K562 (cell line): ENCODE results near the gene PA2G4. TPM values are rescaled to one million over a fixed set of nuclear protein-coding genes. Genes with fewer than 3 reads are reported as not detected.

Source experiments
- ATAC-seq: fragments of 200-7000 bp; cut with Tn5 transposase; 3 replicates; pipeline ENCODE4 v1.9.1; 2020; ENCODE audit warnings: moderate library complexity
- BruUV-seq: library from RNA; stranded (reverse); fragments of 400-500 nt; replicated peaks from 2 replicates; lab custom pipeline; 2021; lab: Mats Ljungman, UMichigan
- CTCF ChIA-PET: fragments of 300-600 bp; formaldehyde crosslinking; extraction: SDS; loops from one replicate; lab custom pipeline; 2021; ENCODE audit warnings: low intra/inter-chr PET ratio; lab: Yijun Ruan, JAX
- POLR2A ChIA-PET: fragments of 300-600, 350-650 bp; sonication (Branson Sonifier 250); formaldehyde crosslinking; extraction: SDS; loops from one replicate; lab custom pipeline; 2021; ENCODE audit warnings: antibody characterized with exemption, inconsistent platforms; lab: Yijun Ruan, JAX
- DNase-seq, 4 experiments: peaks; one replicate each; pipeline versions ENCODE4 v3.0.0 to v3.0.0-alpha.2; 2011 to 2018; ENCODE audit warnings: low spot score in 3 of 4, mixed read lengths in 3 of 4; ENCODE audit errors: extremely low read depth in 1 of 4
- FAIRE-seq: peaks from 2 replicates; lab custom pipeline; 2011; peaks lifted over from hg19 to GRCh38; lab: Jason Lieb, UNC
- H2AFZ ChIP-seq: 2 replicates; pipeline ENCODE4 v1.6.0; 2011; ENCODE audit warnings: low read depth, low read length, control low read depth, inconsistent platforms
- H3K27ac ChIP-seq: fragments of 200-600 bp; 3 replicates; pipeline ENCODE4 v1.8.0; 2011; ENCODE audit warnings: low read depth, mild to moderate bottlenecking, control low read depth, inconsistent platforms, low read length, moderate library complexity, mixed read lengths; ENCODE audit errors: extremely low read depth
- H3K27me3 ChIP-seq, 2 experiments: fragments of 300-600 bp in 1 of 2; 2 replicates in 1 of 2; 3 replicates in 1 of 2; pipeline versions ENCODE4 v1.6.0 to v1.8.0; 2011; ENCODE audit warnings: inconsistent platforms in 2 of 2, low read length in 2 of 2, mild to moderate bottlenecking in 1 of 2, mixed read lengths in 1 of 2, moderate library complexity in 1 of 2; ENCODE audit not compliant: control insufficient read depth in 2 of 2, insufficient read depth in 2 of 2
- H3K36me3 ChIP-seq: fragments of 300-600 bp; 3 replicates; pipeline ENCODE4 v1.8.0; 2011; ENCODE audit warnings: mild to moderate bottlenecking, low read length, inconsistent platforms; ENCODE audit not compliant: control insufficient read depth, insufficient read depth
- H3K4me1 ChIP-seq, 2 experiments: fragments of 200-600 bp in 1 of 2; replicated peaks in 1 of 2; 2 replicates in 1 of 2; 3 replicates in 1 of 2; pipeline versions ENCODE4 v1.5.1 to v1.8.0; 2011; ENCODE audit warnings: inconsistent platforms in 2 of 2, low read length in 2 of 2, mild to moderate bottlenecking in 1 of 2, mixed read lengths in 1 of 2, moderate library complexity in 1 of 2; ENCODE audit not compliant: control insufficient read depth in 2 of 2, insufficient read depth in 2 of 2
- H3K4me2 ChIP-seq: 2 replicates; pipeline ENCODE4 v1.6.1; 2011; ENCODE audit warnings: low read length, control low read depth, inconsistent platforms, mixed read lengths; ENCODE audit not compliant: insufficient read depth
- H3K4me3 ChIP-seq: fragments of 200-600 bp; sonication (generic), shearing (Covaris generic); 2 replicates; pipeline ENCODE4 v1.5.1; 2016; ENCODE audit warnings: control low read depth, inconsistent platforms
- H3K79me2 ChIP-seq: fragments of 200-600 bp; 3 replicates; pipeline ENCODE4 v1.8.0; 2011; ENCODE audit warnings: low read length, inconsistent platforms; ENCODE audit not compliant: control insufficient read depth, insufficient read depth
- H3K9ac ChIP-seq, 2 experiments: 2 replicates each; pipeline versions ENCODE4 v1.6.0 to v1.6.1; 2011; ENCODE audit warnings: low read depth in 2 of 2, low read length in 2 of 2, control low read depth in 1 of 2, inconsistent platforms in 1 of 2, mild to moderate bottlenecking in 1 of 2, mixed read lengths in 1 of 2; ENCODE audit not compliant: insufficient read depth in 1 of 2
- H3K9me1 ChIP-seq: one replicate; pipeline ENCODE4 v1.6.0; 2011; ENCODE audit warnings: inconsistent platforms, mild to moderate bottlenecking, low read length, moderate library complexity; ENCODE audit not compliant: control insufficient read depth, insufficient read depth
- H3K9me3 ChIP-seq: replicated peaks from 2 replicates; pipeline ENCODE4 v1.5.1; 2011; ENCODE audit warnings: low read depth, low read length, inconsistent platforms; ENCODE audit not compliant: control insufficient read depth, insufficient read depth
- H4K20me1 ChIP-seq: replicated peaks from 2 replicates; pipeline ENCODE4 v1.6.1; 2011; ENCODE audit warnings: low read length, inconsistent platforms, mixed read lengths; ENCODE audit not compliant: control insufficient read depth, insufficient read depth
- CHCHD3 ChIP-seq: fragments of 250-450 bp; sonication (Bioruptor Pico); IDR thresholded peaks from 2 replicates; pipeline ENCODE4 v2.1.2; 2022; ENCODE audit warnings: mild to moderate bottlenecking
- KAT8 ChIP-seq: fragments of 450-650 bp; IDR thresholded peaks from 2 replicates; pipeline ENCODE4 v1.6.1; 2016; ENCODE audit warnings: low read depth, mild to moderate bottlenecking
- POLR2A ChIP-seq: fragments of 450-650 bp; conservative IDR thresholded peaks from 2 replicates; pipeline ENCODE4 v1.6.1; 2016
- WGBS: fragments of 100-300 bp; shearing (Covaris generic); methylation state at CpG from one replicate; pipeline ENCODE4 v1.1.6; 2016; ENCODE audit warnings: low coverage, mixed read lengths; ENCODE audit not compliant: insufficient coverage; ENCODE audit errors: missing lambda C conversion rate; 5-methylcytosine and 5-hydroxymethylcytosine counted together
- in situ Hi-C: fragments of 300-500 bp; cut with MboI; formaldehyde crosslinking; loops from 4 replicates; pipeline ENCODE4 v1.15.0; 2018; ENCODE audit warnings: inconsistent platforms, mixed read lengths
- intact Hi-C: fragments of 100-400 bp; cut with micrococcal nuclease; formaldehyde crosslinking; loops from 2 replicates; pipeline ENCODE4 v1.14.2; 2022
- polyA plus RNA-seq, 8 experiments: library from polyadenylated mRNA; depleted of rRNA in 4 of 8; stranded (reverse) in 5 of 8; unstranded in 3 of 8; fragments of >200 nt; fragmentation: Nextera tagmentation in 2 of 8; fragmentation: Illumina TruSeq in 1 of 8; extraction: Ambion mirVana in 2 of 8; extraction: Trizol in 1 of 8; gene quantifications; 2 replicates each; pipeline versions ENCODE4 v1.2.1 to v1.2.3, GENCODE V29; 2011 to 2014; ENCODE audit warnings: inconsistent platforms in 1 of 8, missing spikeins in 1 of 8
- total RNA-seq, 7 experiments: library from RNA; depleted of rRNA in 6 of 7; stranded (reverse); fragments of >200 nt in 6 of 7; fragmentation: Illumina TruSeq in 2 of 7; extraction: Trizol in 2 of 7; gene quantifications; 2 replicates each; pipeline versions ENCODE4 v1.2.1 to v1.2.3, GENCODE V29; 2011 to 2021; ENCODE audit warnings: low replicate concordance in 1 of 7
- TF ChIP-seq, protein P1 (sequence below): sonication (generic); formaldehyde crosslinking; IDR thresholded peaks from 2 replicates; pipeline ENCODE4 v1.8.0; 2023; ENCODE audit warnings: mild to moderate bottlenecking, missing genetic modification reagents
- TF ChIP-seq, protein P2 (sequence below): sonication (generic); IDR thresholded peaks from 2 replicates; pipeline ENCODE4 v1.6.1; 2016
- TF ChIP-seq, protein P3 (sequence below): fragments of 250-450 bp; sonication (Bioruptor Pico); IDR thresholded peaks from 2 replicates; pipeline ENCODE4 v1.8.0; 2021; ENCODE audit warnings: moderate library complexity, mild to moderate bottlenecking, inconsistent platforms

Gene PA2G4
- total and polyA plus RNA-seq, 9 of the 15 experiments (the other 6 are each of a cell fraction or from before 2014, with no cell fraction given) = 230 to 925 (median 638) TPM

DNA sequence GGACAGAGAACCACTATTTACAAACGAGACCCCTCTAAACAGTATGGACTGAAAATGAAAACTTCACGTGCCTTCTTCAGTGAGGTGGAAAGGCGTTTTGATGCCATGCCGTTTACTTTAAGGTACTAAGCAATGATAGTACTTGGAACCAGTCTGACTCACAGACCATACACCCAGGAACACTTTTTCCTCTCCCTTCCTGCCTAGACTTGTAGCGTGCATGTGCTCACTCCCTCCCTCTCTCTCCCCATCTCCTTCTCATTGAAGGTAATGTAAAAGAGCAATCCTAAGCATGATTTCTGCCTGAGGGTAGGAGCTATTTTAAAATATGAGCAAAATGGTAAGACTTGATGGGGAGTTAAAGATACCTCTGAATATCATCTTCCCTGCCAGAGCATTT, 6.2 kb downstream of the PA2G4 start:
- no peak for FAIRE-seq
- no TSS peak for BruUV-seq
- in situ Hi-C loops = no loop called here
- ATAC-seq = no peak
- no peak overlapping the region for H3K4me2 ChIP-seq
- peaks cover 0 to 17% of the 10 kb centered on the region in 2 experiments; a peak in 2 of 5 replicates for H3K4me1 ChIP-seq
- intact Hi-C loops = no loop called here
- H3K79me2 ChIP-seq = peaks cover 31% of the 10 kb centered on the region
- no peak overlapping the region for H3K9ac ChIP-seq
- no peak overlapping the region for H3K4me3 ChIP-seq
- ChIA-PET POLR2A (interaction anchor here (7.8 kb wide), 1 partner anchor 6 kb away, joined by 125 read pairs; the partner anchor contains the start of genes RPL41 and ZC3H10), CTCF (no interaction called here)
- H3K27me3 ChIP-seq = no peaks in the 10 kb centered on the region
- H3K27ac ChIP-seq = no peak overlapping the region
- TF ChIP-seq KAT8 = no peak
- TF ChIP-seq, protein P1, sequence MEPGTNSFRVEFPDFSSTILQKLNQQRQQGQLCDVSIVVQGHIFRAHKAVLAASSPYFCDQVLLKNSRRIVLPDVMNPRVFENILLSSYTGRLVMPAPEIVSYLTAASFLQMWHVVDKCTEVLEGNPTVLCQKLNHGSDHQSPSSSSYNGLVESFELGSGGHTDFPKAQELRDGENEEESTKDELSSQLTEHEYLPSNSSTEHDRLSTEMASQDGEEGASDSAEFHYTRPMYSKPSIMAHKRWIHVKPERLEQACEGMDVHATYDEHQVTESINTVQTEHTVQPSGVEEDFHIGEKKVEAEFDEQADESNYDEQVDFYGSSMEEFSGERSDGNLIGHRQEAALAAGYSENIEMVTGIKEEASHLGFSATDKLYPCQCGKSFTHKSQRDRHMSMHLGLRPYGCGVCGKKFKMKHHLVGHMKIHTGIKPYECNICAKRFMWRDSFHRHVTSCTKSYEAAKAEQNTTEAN (CRISPR knock-in tag) = no peak
- TF ChIP-seq, all 486 proteins: peak for 0
- H3K36me3 ChIP-seq = peaks cover 88% of the 10 kb centered on the region
- 94% methylated on average over 5 of the region's 5 CpGs for WGBS
- no peak overlapping the region for H2AFZ ChIP-seq
- no peak for DNase-seq
- peaks cover 12% of the 10 kb centered on the region for H3K9me3 ChIP-seq
- H3K9me1 ChIP-seq = no peaks in the 10 kb centered on the region
- peaks cover 7% of the 10 kb centered on the region for H4K20me1 ChIP-seq

DNA sequence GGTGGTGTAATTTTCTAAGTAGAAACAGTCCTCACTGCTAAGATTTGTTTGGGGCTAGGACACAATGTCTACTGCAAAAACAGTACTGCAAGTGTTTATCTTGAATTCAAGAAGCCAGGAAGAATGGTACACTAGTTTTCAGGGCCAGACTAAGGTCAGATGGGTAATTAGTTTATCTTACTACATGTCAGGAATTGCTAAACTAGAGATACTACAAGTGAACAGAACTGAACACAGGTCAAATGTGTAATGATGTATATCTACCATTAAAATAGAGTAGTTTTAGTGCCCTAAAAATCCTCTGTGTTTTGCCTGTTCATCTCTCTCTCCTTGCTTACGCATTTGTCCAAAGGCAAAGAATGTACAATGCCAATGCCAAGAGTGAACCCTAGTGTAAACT, 9.7 kb downstream of the PA2G4 start:
- H3K9ac ChIP-seq = no peak overlapping the region
- H3K4me3 ChIP-seq = no peak overlapping the region
- no peaks in the 10 kb centered on the region for H3K27me3 ChIP-seq
- CTCF ChIA-PET = no interaction called here
- no peaks in the 10 kb centered on the region for H3K9me1 ChIP-seq
- ATAC-seq = no peak
- H3K4me1 ChIP-seq = peaks cover 5 to 10% of the 10 kb centered on the region in 2 experiments
- no peak overlapping the region for H3K27ac ChIP-seq
- intact Hi-C loops = no loop called here
- DNase-seq = no peak
- H3K36me3 ChIP-seq = peaks cover 63% of the 10 kb centered on the region
- H3K9me3 ChIP-seq = peaks cover 8% of the 10 kb centered on the region
- WGBS = 100% methylated on average over 1 of the region's 1 CpG
- POLR2A ChIA-PET = interaction anchor here (2.1 kb wide), 1 partner anchor 10 kb away, joined by 9 read pairs; the partner anchor contains the start of gene PA2G4
- no TSS peak for BruUV-seq
- no peak overlapping the region for H3K4me2 ChIP-seq
- H2AFZ ChIP-seq = no peak overlapping the region
- H3K79me2 ChIP-seq = peaks cover 25% of the 10 kb centered on the region
- FAIRE-seq = no peak
- H4K20me1 ChIP-seq = no peaks in the 10 kb centered on the region
- in situ Hi-C loops = no loop called here
- TF ChIP-seq, protein P2, sequence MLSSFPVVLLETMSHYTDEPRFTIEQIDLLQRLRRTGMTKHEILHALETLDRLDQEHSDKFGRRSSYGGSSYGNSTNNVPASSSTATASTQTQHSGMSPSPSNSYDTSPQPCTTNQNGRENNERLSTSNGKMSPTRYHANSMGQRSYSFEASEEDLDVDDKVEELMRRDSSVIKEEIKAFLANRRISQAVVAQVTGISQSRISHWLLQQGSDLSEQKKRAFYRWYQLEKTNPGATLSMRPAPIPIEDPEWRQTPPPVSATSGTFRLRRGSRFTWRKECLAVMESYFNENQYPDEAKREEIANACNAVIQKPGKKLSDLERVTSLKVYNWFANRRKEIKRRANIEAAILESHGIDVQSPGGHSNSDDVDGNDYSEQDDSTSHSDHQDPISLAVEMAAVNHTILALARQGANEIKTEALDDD = peak; percentile 68
- TF ChIP-seq, protein P3, sequence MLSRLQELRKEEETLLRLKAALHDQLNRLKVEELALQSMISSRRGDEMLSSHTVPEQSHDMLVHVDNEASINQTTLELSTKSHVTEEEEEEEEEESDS (CRISPR knock-in tag) = no peak
- TF ChIP-seq POLR2A = peak; percentile 50; the same call in 1 of the 2 replicates
- peak; percentile 76; the same call in 1 of the 2 replicates for TF ChIP-seq CHCHD3 (CRISPR knock-in tag)
